T-helper 17 cell (primary cell): Measurements from ENCODE around the gene DNAJA4. TPM values are rescaled to one million over a fixed set of nuclear protein-coding genes. Genes with fewer than 3 reads are reported as not detected.

Experiments used
- ATAC-seq: fragments of 150-1000 bp; cut with Tn5 transposase; 2 replicates; pipeline ENCODE4 v1.10.0; 2021; ENCODE audit warnings: mild to moderate bottlenecking, moderate library complexity
- DNase-seq, 3 donors: peaks; one replicate each; pipeline versions ENCODE4 v3.0.0 to v3.0.0-alpha.2; 2020 to 2021
- H3K9me3 ChIP-seq: one replicate; pipeline ENCODE4 v1.7.0; 2013; ENCODE audit warnings: low read length, mild to moderate bottlenecking; ENCODE audit not compliant: control insufficient read depth, poor library complexity, severe bottlenecking
- H3K27ac Mint-ChIP-seq: one replicate; pipeline ENCODE4 v1.8.0; 2022; ENCODE audit warnings: mild to moderate bottlenecking, moderate library complexity, mixed read lengths
- H3K27me3 Mint-ChIP-seq: one replicate; pipeline ENCODE4 v1.8.0; 2022; ENCODE audit warnings: mixed read lengths
- H3K36me3 Mint-ChIP-seq: one replicate; pipeline ENCODE4 v1.8.0; 2022; ENCODE audit warnings: low read depth, mixed read lengths
- H3K4me1 Mint-ChIP-seq: one replicate; pipeline ENCODE4 v1.8.0; 2022; ENCODE audit warnings: mild to moderate bottlenecking, mixed read lengths
- H3K4me3 Mint-ChIP-seq: one replicate; pipeline ENCODE4 v1.8.0; 2022; ENCODE audit warnings: mild to moderate bottlenecking, moderate library complexity, mixed read lengths
- total RNA-seq, 4 donors: library from RNA in 2 of 4; stranded (reverse) in 2 of 4; gene quantifications; one replicate each; pipeline ENCODE4 v1.2.3 and lab custom pipeline; 2022 to 2026

DNAJA4 gene
- total RNA-seq, 2 donors from 2014 or later, result 28.0 to 30.3 TPM

GRCh38 chr15:78251136-78251535 is 13.2 kb upstream of the DNAJA4 start:
- peaks cover 4% of the 10 kb centered on the region for H3K4me1 Mint-ChIP-seq
- H3K27ac Mint-ChIP-seq, result no peak overlapping the region
- H3K27me3 Mint-ChIP-seq, result peaks cover 13% of the 10 kb centered on the region
- ATAC-seq (no peak), DNase-seq (no peak)
- H3K36me3 Mint-ChIP-seq, result peaks cover 2% of the 10 kb centered on the region
- no peaks in the 10 kb centered on the region for H3K9me3 ChIP-seq
- H3K4me3 Mint-ChIP-seq, result no peak overlapping the region

- peaks cover 2% of the 10 kb centered on the region for H3K4me1 Mint-ChIP-seq
- no peak overlapping the region for H3K4me3 Mint-ChIP-seq
- ATAC-seq (no peak), DNase-seq (no peak)
- no peaks in the 10 kb centered on the region for H3K9me3 ChIP-seq
- no peak overlapping the region for H3K27ac Mint-ChIP-seq
- H3K36me3 Mint-ChIP-seq, result no peaks in the 10 kb centered on the region
- peaks cover 17% of the 10 kb centered on the region for H3K27me3 Mint-ChIP-seq
Observed at GRCh38 chr15:78255421-78256043, 8.8 kb upstream of the DNAJA4 start.

GRCh38 chr15:78256044-78256437 is 8.3 kb upstream of the DNAJA4 start:
- no peak overlapping the region for H3K4me3 Mint-ChIP-seq
- H3K36me3 Mint-ChIP-seq, result no peaks in the 10 kb centered on the region
- DNase-seq (no peak), ATAC-seq (no peak)
- peaks cover 2% of the 10 kb centered on the region for H3K4me1 Mint-ChIP-seq
- H3K9me3 ChIP-seq, result no peaks in the 10 kb centered on the region
- H3K27me3 Mint-ChIP-seq, result peaks cover 14% of the 10 kb centered on the region
- H3K27ac Mint-ChIP-seq, result no peak overlapping the region

- no peak overlapping the region for H3K27ac Mint-ChIP-seq
- DNase-seq, result no peak
- no peaks in the 10 kb centered on the region for H3K9me3 ChIP-seq
- no peak overlapping the region for H3K4me3 Mint-ChIP-seq
- ATAC-seq, result no peak
- H3K4me1 Mint-ChIP-seq, result no peaks in the 10 kb centered on the region
- H3K27me3 Mint-ChIP-seq, result peaks cover 4% of the 10 kb centered on the region
- no peaks in the 10 kb centered on the region for H3K36me3 Mint-ChIP-seq
Observed at GRCh38 chr15:78257681-78258080, 6.7 kb upstream of the DNAJA4 start.

- Mint-ChIP-seq H3K36me3 (no peaks in the 10 kb centered on the region), H3K4me3 (no peak overlapping the region), H3K27ac (no peak overlapping the region), H3K4me1 (no peaks in the 10 kb centered on the region), H3K27me3 (peaks cover 4% of the 10 kb centered on the region)
- ATAC-seq (no peak), DNase-seq (no peak)
- no peaks in the 10 kb centered on the region for H3K9me3 ChIP-seq
Observed at GRCh38 chr15:78259232-78259631, 5.1 kb upstream of the DNAJA4 start.

GRCh38 chr15:78260489-78260888 is 3.9 kb upstream of the DNAJA4 start:
- H3K9me3 ChIP-seq, result no peaks in the 10 kb centered on the region
- H3K36me3 Mint-ChIP-seq, result no peaks in the 10 kb centered on the region
- DNase-seq, result no peak
- H3K4me3 Mint-ChIP-seq, result no peak overlapping the region
- no peak overlapping the region for H3K27ac Mint-ChIP-seq
- no peak for ATAC-seq
- peaks cover 4% of the 10 kb centered on the region for H3K4me1 Mint-ChIP-seq
- peaks cover 4% of the 10 kb centered on the region for H3K27me3 Mint-ChIP-seq

- no peak overlapping the region for H3K27ac Mint-ChIP-seq
- H3K4me1 Mint-ChIP-seq, result peaks cover 7% of the 10 kb centered on the region
- ATAC-seq, result no peak
- no peak overlapping the region for H3K4me3 Mint-ChIP-seq
- DNase-seq, result no peak
- H3K36me3 Mint-ChIP-seq, result no peaks in the 10 kb centered on the region
- no peaks in the 10 kb centered on the region for H3K9me3 ChIP-seq
- H3K27me3 Mint-ChIP-seq, result peaks cover 4% of the 10 kb centered on the region
Observed at GRCh38 chr15:78261062-78261461, 3.3 kb upstream of the DNAJA4 start.

GRCh38 chr15:78263351-78263781 is 996 bp upstream of the DNAJA4 start:
- Mint-ChIP-seq H3K27ac (peak overlapping the region; percentile 75), H3K4me1 (peaks cover 14% of the 10 kb centered on the region), H3K27me3 (peaks cover 4% of the 10 kb centered on the region), H3K4me3 (peak overlapping the region; percentile 69), H3K36me3 (no peaks in the 10 kb centered on the region)
- no peaks in the 10 kb centered on the region for H3K9me3 ChIP-seq
- ATAC-seq, result no peak
- DNase-seq, result no peak

- no peak for ATAC-seq
- H3K27ac Mint-ChIP-seq, result no peak overlapping the region
- H3K4me1 Mint-ChIP-seq, result peaks cover 18% of the 10 kb centered on the region
- no peak for DNase-seq
- H3K27me3 Mint-ChIP-seq, result peaks cover 4% of the 10 kb centered on the region
- H3K4me3 Mint-ChIP-seq, result peak overlapping the region; percentile 69
- no peaks in the 10 kb centered on the region for H3K9me3 ChIP-seq
- no peaks in the 10 kb centered on the region for H3K36me3 Mint-ChIP-seq
Observed at GRCh38 chr15:78263907-78264303, 457 bp upstream of the DNAJA4 start.

GRCh38 chr15:78265137-78265460 is 737 bp downstream of the DNAJA4 start:
- H3K36me3 Mint-ChIP-seq, result no peaks in the 10 kb centered on the region
- H3K27me3 Mint-ChIP-seq, result peaks cover 4% of the 10 kb centered on the region
- H3K4me3 Mint-ChIP-seq, result peak overlapping the region; percentile 88
- no peak for DNase-seq
- H3K4me1 Mint-ChIP-seq, result peaks cover 19% of the 10 kb centered on the region
- ATAC-seq, result no peak
- H3K27ac Mint-ChIP-seq, result peak overlapping the region; percentile 87
- no peaks in the 10 kb centered on the region for H3K9me3 ChIP-seq

GRCh38 chr15:78265752-78266224 is 1.4 kb downstream of the DNAJA4 start:
- H3K9me3 ChIP-seq, result no peaks in the 10 kb centered on the region
- H3K27me3 Mint-ChIP-seq, result no peaks in the 10 kb centered on the region
- no peak for ATAC-seq

GRCh38 chr15:78266229-78266628 is 1.9 kb downstream of the DNAJA4 start:
- DNase-seq (no peak), ATAC-seq (no peak)
- H3K27ac Mint-ChIP-seq, result no peak overlapping the region
- H3K27me3 Mint-ChIP-seq, result no peaks in the 10 kb centered on the region
- H3K36me3 Mint-ChIP-seq, result no peaks in the 10 kb centered on the region
- no peaks in the 10 kb centered on the region for H3K9me3 ChIP-seq
- peaks cover 21% of the 10 kb centered on the region for H3K4me1 Mint-ChIP-seq
- peak overlapping the region; percentile 88 for H3K4me3 Mint-ChIP-seq

More at GRCh38 chr15:78265752-78266224, 1.4 kb downstream of the DNAJA4 start:
- peak overlapping the region; percentile 88 for H3K4me3 Mint-ChIP-seq
- peaks cover 21% of the 10 kb centered on the region for H3K4me1 Mint-ChIP-seq
- no peak overlapping the region for H3K27ac Mint-ChIP-seq
- DNase-seq, result no peak
- H3K36me3 Mint-ChIP-seq, result no peaks in the 10 kb centered on the region

- no peaks in the 10 kb centered on the region for H3K9me3 ChIP-seq
- DNase-seq (no peak), ATAC-seq (no peak)
- H3K4me3 Mint-ChIP-seq, result peak overlapping the region; percentile 19
- peaks cover 24% of the 10 kb centered on the region for H3K4me1 Mint-ChIP-seq
- no peaks in the 10 kb centered on the region for H3K27me3 Mint-ChIP-seq
- H3K27ac Mint-ChIP-seq, result no peak overlapping the region
- H3K36me3 Mint-ChIP-seq, result no peaks in the 10 kb centered on the region
Observed at GRCh38 chr15:78266806-78267205, 2.4 kb downstream of the DNAJA4 start.

- no peaks in the 10 kb centered on the region for H3K9me3 ChIP-seq
- Mint-ChIP-seq H3K36me3 (no peaks in the 10 kb centered on the region), H3K27me3 (no peaks in the 10 kb centered on the region), H3K4me1 (peaks cover 12% of the 10 kb centered on the region), H3K4me3 (no peak overlapping the region), H3K27ac (peak overlapping the region; percentile 59)
- DNase-seq (no peak), ATAC-seq (no peak)
Observed at GRCh38 chr15:78272316-78272715, 8.0 kb downstream of the DNAJA4 start.
